Gastrocnemius medialis (tissue), 4 donors: ENCODE data around the gene IQCM.

ENCODE experiments used
- CTCF ChIP-seq, 5 experiments: fragments of 450-650 bp in 3 of 5; fragments of 200-600 bp in 2 of 5; sonication (generic) in 2 of 5; IDR thresholded peaks in 4 of 5; conservative IDR thresholded peaks in 1 of 5; 1 replicate in 4 of 5; 2 replicates in 1 of 5; pipeline ENCODE4 v1.5.1; 2016 to 2019; ENCODE audit warnings: antibody characterized with exemption in 5 of 5, mild to moderate bottlenecking in 3 of 5, moderate library complexity in 3 of 5
- POLR2A ChIP-seq, 2 donors: fragments of 450-650 bp; IDR thresholded peaks; one replicate each; pipeline ENCODE4 v1.6.1; 2017; ENCODE audit warnings: antibody characterized with exemption in 2 of 2, mild to moderate bottlenecking in 2 of 2, moderate library complexity in 2 of 2

- TF ChIP-seq POLR2A (IDR thresholded peaks at IDR 0.05) (no peak), CTCF (IDR thresholded peaks at IDR 0.05 in 4 of 5, conservative IDR thresholded peaks at IDR 0.05 in 1 of 5) (no peak)
Measured at GRCh38 chr4:149404143-149404542, 411.5 kb downstream of the IQCM start.
